GM19238 (cell line): ENCODE measurements around the gene MPRIP.

Source experiments
- DNase-seq: peaks from one replicate; pipeline ENCODE4 v3.0.0; 2011; ENCODE audit warnings: low spot score; ENCODE audit not compliant: insufficient read length

Gene MPRIP

GRCh38 chr17:17229416-17230384 is 187.4 kb downstream of the MPRIP start:
- DNase-seq: no peak

- no peak for DNase-seq
Observed at GRCh38 chr17:17231621-17232302, 189.5 kb downstream of the MPRIP start.

GRCh38 chr17:17232303-17232621 is 190.0 kb downstream of the MPRIP start:
- DNase-seq: no peak

GRCh38 chr17:17235212-17236174 is 193.2 kb downstream of the MPRIP start:
- no peak for DNase-seq

GRCh38 chr17:17236295-17237025 is 194.2 kb downstream of the MPRIP start:
- no peak for DNase-seq

- DNase-seq: peak; percentile 82
Observed at GRCh38 chr17:17237026-17237799, 195.0 kb downstream of the MPRIP start, which contains the start of gene FLCN. Gene FLCN, minus strand, starts transcription at chr17:17237168. Its CDS starts 9,031 bp downstream, at chr17:17228137.

GRCh38 chr17:17239832-17240231 is 197.6 kb downstream of the MPRIP start:
- no peak for DNase-seq

- no peak for DNase-seq
Observed at GRCh38 chr17:17241656-17242055, 199.4 kb downstream of the MPRIP start.

GRCh38 chr17:17242246-17242645 is 200.0 kb downstream of the MPRIP start:
- DNase-seq: no peak
